Stimulated activated naive CD8-positive, alpha-beta T cell treated with anti-CD3 and anti-CD28 coated beads, Interleukin-15, amount 100 ng/mL, for 72 hours (primary cell): ENCODE data around the gene MMP21.

Experiments used
- ATAC-seq: fragments of 150-1000 bp; cut with Tn5 transposase; 2 replicates; pipeline ENCODE4 v1.10.0; 2021; ENCODE audit warnings: mild to moderate bottlenecking, moderate library complexity
- DNase-seq, 2 donors: peaks; one replicate each; pipeline ENCODE4 v3.0.0; 2021 to 2022
- H3K27ac Mint-ChIP-seq, 2 donors: one replicate each; pipeline ENCODE4 v1.8.0; 2022; ENCODE audit warnings: mild to moderate bottlenecking in 2 of 2, mixed read lengths in 2 of 2, moderate library complexity in 2 of 2
- H3K27me3 Mint-ChIP-seq: one replicate; pipeline ENCODE4 v1.8.0; 2022; ENCODE audit warnings: mixed read lengths
- H3K4me1 Mint-ChIP-seq: one replicate; pipeline ENCODE4 v1.8.0; 2022; ENCODE audit warnings: mild to moderate bottlenecking, mixed read lengths
- H3K4me3 Mint-ChIP-seq, 2 donors: one replicate each; pipeline ENCODE4 v1.8.0; 2022; ENCODE audit warnings: mild to moderate bottlenecking in 2 of 2, mixed read lengths in 2 of 2, moderate library complexity in 1 of 2
- H3K9me3 Mint-ChIP-seq, 2 donors: one replicate each; pipeline ENCODE4 v1.8.0; 2022; ENCODE audit warnings: mixed read lengths in 2 of 2

The MMP21 gene, protein sequence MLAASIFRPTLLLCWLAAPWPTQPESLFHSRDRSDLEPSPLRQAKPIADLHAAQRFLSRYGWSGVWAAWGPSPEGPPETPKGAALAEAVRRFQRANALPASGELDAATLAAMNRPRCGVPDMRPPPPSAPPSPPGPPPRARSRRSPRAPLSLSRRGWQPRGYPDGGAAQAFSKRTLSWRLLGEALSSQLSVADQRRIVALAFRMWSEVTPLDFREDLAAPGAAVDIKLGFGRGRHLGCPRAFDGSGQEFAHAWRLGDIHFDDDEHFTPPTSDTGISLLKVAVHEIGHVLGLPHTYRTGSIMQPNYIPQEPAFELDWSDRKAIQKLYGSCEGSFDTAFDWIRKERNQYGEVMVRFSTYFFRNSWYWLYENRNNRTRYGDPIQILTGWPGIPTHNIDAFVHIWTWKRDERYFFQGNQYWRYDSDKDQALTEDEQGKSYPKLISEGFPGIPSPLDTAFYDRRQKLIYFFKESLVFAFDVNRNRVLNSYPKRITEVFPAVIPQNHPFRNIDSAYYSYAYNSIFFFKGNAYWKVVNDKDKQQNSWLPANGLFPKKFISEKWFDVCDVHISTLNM

DNA sequence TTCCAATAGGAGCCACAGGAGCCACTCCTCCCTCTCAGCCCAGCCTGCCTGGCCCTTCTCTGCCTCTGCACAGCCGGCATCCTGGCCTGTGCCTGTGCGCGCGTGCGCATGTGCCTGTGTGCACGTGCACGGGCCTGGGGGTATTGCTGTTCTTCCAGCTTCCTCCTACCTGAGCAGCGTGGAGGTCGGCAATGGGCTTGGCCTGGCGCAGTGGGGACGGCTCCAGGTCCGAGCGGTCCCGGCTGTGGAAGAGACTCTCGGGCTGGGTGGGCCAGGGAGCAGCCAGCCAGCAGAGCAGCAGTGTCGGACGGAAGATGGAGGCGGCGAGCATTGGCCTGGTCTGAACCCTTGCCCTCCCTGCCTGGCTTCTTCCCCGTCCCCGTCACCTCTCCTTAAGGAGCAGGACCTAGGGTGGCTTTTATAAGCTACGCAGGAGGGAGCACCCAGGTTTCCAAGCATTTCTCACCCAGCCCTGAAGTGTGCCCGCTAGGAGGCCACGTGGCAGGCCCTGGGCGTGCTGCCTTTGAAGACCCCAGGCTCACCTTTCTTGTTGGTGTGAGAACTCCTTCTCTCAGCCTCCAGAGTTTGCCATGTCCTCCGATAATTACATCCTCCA lies at the start of gene MMP21:
TSS of gene MMP21 (minus strand) at position 331 of the 616 bp plus-strand sequence. CDS start at position 331, 0 bp downstream.
- Mint-ChIP-seq H3K9me3 (no peaks in the 10 kb centered on the region), H3K4me3 (no peak within 1 kb of the TSS), H3K4me1 (no peaks in the 10 kb centered on the region), H3K27me3 (peaks cover 11% of the 10 kb centered on the region), H3K27ac (peak within 1 kb of the TSS in 1 of 2 donors; percentile 84)
- DNase-seq (no peak), ATAC-seq (no peak)

DNA sequence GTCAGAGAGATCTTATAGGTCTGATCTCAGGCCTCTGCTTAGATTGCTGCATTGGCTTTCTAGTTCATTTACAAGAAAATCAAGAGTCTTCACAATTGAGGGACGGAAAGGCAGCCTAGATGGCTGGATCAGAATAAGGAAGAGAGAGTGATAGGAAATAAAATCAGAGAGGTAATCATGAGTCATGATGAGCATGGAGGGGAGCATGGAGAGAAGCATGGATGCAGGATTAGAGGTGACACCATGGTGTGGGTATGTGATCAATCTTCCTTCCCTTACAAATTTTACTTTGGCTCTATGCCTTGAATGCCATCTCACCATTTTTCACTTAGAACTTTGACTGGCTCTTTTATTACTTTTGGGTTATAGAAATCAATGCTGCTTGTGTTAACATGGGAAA lies 49.1 kb upstream of the MMP21 start:
- Mint-ChIP-seq H3K4me3 (no peak overlapping the region), H3K4me1 (peaks cover 52% of the 10 kb centered on the region), H3K9me3 (no peaks in the 10 kb centered on the region), H3K27ac (no peak overlapping the region), H3K27me3 (no peaks in the 10 kb centered on the region)
- ATAC-seq (no peak), DNase-seq (no peak)

- peaks cover 46% of the 10 kb centered on the region for H3K4me1 Mint-ChIP-seq
- H3K4me3 Mint-ChIP-seq, result no peak overlapping the region
- H3K27me3 Mint-ChIP-seq, result no peaks in the 10 kb centered on the region
- DNase-seq, result peak in 1 of 2 donors; percentile 13
- no peaks in the 10 kb centered on the region for H3K9me3 Mint-ChIP-seq
- no peak overlapping the region for H3K27ac Mint-ChIP-seq
- peak; percentile 2 for ATAC-seq
Measured at GRCh38 chr10:125823663-125824251, 48.1 kb upstream of the MMP21 start.

- Mint-ChIP-seq H3K4me3 (peak within 1 kb of the TSS in 1 of 2 donors; percentile 79), H3K4me1 (peaks cover 41% of the 10 kb centered on the region), H3K9me3 (no peaks in the 10 kb centered on the region), H3K27me3 (no peaks in the 10 kb centered on the region), H3K27ac (peak within 1 kb of the TSS; percentile 16 to 87)
- ATAC-seq (peak; percentile 88), DNase-seq (peak; percentile 91)
Measured at GRCh38 chr10:125822878-125823662, 47.4 kb upstream of the MMP21 start, which contains the start of the genes BCCIP and UROS. BCCIP (plus strand) TSS chr10:125823546; CDS start chr10:125823558, 12 bp downstream. UROS (minus strand) TSS chr10:125823258; CDS start chr10:125816499, 6,759 bp downstream.

DNA sequence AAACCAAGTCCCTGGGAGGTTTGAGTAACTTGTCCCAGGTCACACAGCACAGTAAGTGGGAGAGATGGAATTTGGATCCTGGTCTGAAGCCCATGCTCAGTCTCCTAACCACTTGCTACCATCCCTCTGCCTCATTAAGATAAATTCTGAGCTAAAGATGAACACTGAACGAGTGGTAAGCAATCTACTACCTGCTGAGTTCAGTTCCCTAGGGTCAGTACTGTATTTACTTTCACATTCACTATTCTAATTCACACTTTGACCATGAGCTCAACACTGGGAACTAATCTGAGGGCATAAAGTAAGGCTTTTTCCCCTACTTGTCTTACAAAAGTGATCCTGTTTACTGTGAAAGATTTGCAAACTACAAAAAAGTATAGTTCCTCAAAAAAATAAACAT lies 45.1 kb upstream of the MMP21 start:
- ATAC-seq (no peak), DNase-seq (no peak)
- Mint-ChIP-seq H3K4me3 (no peak overlapping the region), H3K27ac (peak overlapping the region in 1 of 2 donors; percentile 26), H3K27me3 (no peaks in the 10 kb centered on the region), H3K4me1 (peaks cover 24% of the 10 kb centered on the region), H3K9me3 (no peaks in the 10 kb centered on the region)

DNA sequence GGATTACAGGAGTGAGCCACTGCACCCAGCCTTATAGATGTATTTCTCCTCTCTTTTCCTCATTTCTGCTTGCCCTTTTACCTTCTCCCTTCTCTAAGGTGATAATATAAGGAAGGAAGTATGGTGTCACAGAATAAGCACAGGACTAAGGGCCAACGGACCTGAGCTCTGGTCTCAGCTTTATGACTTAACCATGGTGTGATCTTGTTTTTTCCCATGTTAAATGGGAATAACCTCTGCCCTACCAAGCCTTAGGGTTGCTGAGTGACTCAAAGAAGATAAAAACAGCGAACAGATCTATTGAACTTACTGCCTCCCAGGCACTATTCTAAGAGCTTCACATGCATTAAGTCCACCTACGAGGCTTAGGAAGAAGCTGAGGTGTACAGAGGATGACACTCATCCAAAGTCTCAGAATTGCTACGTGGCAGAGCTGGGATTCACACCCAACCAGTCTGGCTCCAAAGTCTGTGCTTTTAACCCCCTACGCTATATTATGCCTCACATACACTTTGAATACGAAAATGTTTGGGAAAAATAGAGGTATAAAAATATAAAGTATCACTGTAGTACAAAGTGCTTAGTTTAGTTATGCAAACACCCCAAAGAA lies 41.8 kb upstream of the MMP21 start:
- no peak for DNase-seq
- no peak overlapping the region for H3K4me3 Mint-ChIP-seq
- no peak overlapping the region for H3K27ac Mint-ChIP-seq
- no peak for ATAC-seq
- no peaks in the 10 kb centered on the region for H3K27me3 Mint-ChIP-seq
- H3K9me3 Mint-ChIP-seq, result no peaks in the 10 kb centered on the region
- peaks cover 20% of the 10 kb centered on the region for H3K4me1 Mint-ChIP-seq

DNA sequence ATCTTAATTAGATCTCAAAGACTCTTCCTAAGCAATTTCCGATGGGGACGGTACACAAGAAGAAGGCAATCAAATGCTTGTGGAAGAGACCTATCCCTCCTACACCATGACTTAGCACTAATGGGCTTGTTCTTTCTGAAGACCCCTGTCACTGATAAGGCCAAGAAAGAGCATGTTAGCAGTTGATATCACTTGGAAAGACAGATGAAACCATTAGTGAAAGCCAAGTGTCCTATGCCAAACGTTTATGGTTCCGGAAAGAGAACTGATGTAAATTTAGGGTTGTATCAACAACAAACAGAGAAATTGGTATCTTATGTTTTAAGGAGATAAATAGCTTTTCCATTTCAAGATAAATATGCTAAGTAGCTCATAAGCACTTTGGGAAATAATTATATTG lies 40.9 kb upstream of the MMP21 start:
- peaks cover 13% of the 10 kb centered on the region for H3K4me1 Mint-ChIP-seq
- ATAC-seq (no peak), DNase-seq (no peak)
- no peak overlapping the region for H3K27ac Mint-ChIP-seq
- no peaks in the 10 kb centered on the region for H3K9me3 Mint-ChIP-seq
- no peak overlapping the region for H3K4me3 Mint-ChIP-seq
- no peaks in the 10 kb centered on the region for H3K27me3 Mint-ChIP-seq

DNA sequence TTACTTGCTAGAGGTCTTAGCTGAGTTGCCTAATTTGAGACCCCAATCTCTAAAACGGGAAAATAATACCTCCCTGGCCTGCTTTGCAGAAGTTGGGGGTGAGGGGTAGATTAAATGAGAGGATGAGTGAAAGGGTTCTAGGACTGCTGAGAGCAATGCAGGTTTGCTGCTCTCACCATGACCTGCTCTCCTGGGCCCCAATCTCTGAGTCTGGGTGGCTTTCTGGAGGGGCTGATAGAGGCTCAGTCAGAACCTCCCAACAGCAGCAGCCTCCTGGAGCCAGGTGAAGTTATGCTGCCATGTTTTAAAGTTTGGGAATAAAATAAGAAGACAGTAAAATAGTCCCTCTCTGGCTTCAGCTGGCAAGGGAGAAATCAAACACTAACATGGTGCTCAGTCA lies 40.1 kb upstream of the MMP21 start:
- no peak for DNase-seq
- Mint-ChIP-seq H3K27ac (no peak overlapping the region), H3K4me3 (no peak overlapping the region), H3K27me3 (no peaks in the 10 kb centered on the region), H3K4me1 (peaks cover 5% of the 10 kb centered on the region), H3K9me3 (no peaks in the 10 kb centered on the region)
- ATAC-seq, result no peak

DNA sequence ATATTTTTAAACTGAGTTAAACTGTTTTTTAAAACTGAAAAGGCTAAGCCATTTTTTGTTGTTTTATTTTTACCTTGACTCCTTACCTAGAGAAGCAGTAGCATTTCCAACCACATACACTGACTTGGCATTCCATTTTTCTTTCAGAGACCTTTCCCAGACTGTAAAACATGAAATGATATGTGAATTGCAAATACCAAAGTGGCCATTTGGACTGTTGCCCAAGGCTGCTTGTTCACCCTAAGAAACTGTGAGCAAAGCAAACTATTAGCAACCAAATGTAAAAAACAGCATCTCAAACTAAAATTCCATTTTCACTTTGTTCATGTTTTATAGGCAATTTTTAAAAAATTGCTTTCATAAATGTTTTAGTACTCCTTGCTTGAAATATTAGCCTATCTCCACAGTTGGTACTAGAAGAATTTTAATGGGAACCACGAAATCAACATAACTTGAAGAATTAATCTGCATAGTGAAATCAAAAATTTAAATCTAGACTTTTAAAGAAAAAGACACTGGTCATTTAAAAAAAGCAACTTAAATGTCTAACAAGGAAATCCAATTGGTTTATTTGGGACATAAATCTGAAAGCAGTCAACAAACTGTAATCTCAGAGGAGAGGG lies 36.6 kb upstream of the MMP21 start:
- no peaks in the 10 kb centered on the region for H3K4me1 Mint-ChIP-seq
- H3K27ac Mint-ChIP-seq, result no peak overlapping the region
- no peaks in the 10 kb centered on the region for H3K27me3 Mint-ChIP-seq
- no peak for DNase-seq
- no peaks in the 10 kb centered on the region for H3K9me3 Mint-ChIP-seq
- no peak overlapping the region for H3K4me3 Mint-ChIP-seq
- no peak for ATAC-seq

DNA sequence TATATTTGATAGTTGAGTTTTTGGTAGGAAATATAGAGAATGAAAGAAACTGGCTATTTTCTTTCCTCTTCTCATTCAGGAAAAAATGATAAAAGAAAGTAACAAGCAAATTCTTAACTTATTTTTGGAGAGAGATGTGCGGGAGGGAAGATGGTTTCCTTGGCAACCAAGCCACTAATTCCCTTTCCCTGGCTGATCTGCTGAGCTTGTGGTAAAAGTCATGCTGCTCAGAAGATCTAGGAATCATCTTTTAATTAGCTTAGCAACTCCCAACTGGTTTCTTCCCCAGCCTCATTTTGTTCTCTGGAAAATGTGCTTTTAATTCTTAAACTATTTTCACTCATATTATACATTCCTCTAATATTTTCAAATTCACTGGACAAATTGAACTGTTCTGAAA lies 35.6 kb upstream of the MMP21 start:
- Mint-ChIP-seq H3K4me1 (no peaks in the 10 kb centered on the region), H3K27me3 (no peaks in the 10 kb centered on the region), H3K27ac (no peak overlapping the region), H3K4me3 (no peak overlapping the region), H3K9me3 (no peaks in the 10 kb centered on the region)
- DNase-seq (no peak), ATAC-seq (no peak)

DNA sequence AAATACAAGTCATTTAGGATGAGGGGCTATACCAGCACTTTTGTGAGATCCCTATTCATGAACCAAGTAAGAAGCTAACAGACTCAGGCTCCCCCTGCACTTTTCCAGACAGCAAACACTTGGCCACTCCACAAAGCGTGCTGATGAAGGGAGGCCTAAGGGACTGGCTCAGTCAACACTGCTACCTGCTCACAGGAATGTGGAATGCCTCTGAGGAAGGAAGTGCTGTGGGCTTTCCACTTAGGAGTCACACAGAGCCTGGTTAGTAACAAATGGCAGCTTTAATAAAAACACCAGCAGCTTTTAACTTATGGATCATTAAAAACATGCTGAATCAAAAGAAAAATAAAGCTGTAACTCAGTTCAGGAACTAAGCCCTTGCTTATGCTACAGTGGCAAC lies 32.4 kb upstream of the MMP21 start:
- DNase-seq (no peak), ATAC-seq (no peak)
- no peaks in the 10 kb centered on the region for H3K9me3 Mint-ChIP-seq
- H3K4me1 Mint-ChIP-seq, result peaks cover 1% of the 10 kb centered on the region
- H3K4me3 Mint-ChIP-seq, result no peak overlapping the region
- no peaks in the 10 kb centered on the region for H3K27me3 Mint-ChIP-seq
- H3K27ac Mint-ChIP-seq, result no peak overlapping the region

DNA sequence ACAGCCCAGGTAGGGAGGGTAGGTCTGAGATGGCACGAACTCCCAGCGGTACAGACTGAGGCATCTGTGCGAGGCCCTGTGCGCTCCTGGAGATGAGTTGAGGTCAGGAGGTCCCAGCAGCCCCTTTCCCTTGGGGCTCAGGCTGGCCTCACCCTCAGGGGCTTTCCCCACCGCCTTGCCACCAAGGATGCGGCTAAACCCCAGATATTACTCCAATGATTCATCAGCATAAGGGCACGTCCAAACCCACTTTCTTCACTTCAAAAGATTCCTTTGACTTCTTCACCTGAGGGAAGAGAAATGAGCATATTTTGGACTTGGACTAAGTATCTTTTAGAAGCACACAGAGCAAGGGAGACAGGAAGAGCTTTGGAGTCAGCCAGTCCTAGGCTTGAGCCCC lies 27.1 kb upstream of the MMP21 start:
- peaks cover 6% of the 10 kb centered on the region for H3K4me1 Mint-ChIP-seq
- H3K4me3 Mint-ChIP-seq, result no peak overlapping the region
- DNase-seq (no peak), ATAC-seq (no peak)
- no peaks in the 10 kb centered on the region for H3K9me3 Mint-ChIP-seq
- no peak overlapping the region for H3K27ac Mint-ChIP-seq
- H3K27me3 Mint-ChIP-seq, result no peaks in the 10 kb centered on the region

- Mint-ChIP-seq H3K27ac (peak overlapping the region in 1 of 2 donors; percentile 12), H3K4me3 (no peak overlapping the region), H3K27me3 (no peaks in the 10 kb centered on the region), H3K9me3 (no peaks in the 10 kb centered on the region), H3K4me1 (peaks cover 6% of the 10 kb centered on the region)
- DNase-seq (no peak), ATAC-seq (no peak)
Measured at GRCh38 chr10:125802131-125802530, 26.5 kb upstream of the MMP21 start.

DNA sequence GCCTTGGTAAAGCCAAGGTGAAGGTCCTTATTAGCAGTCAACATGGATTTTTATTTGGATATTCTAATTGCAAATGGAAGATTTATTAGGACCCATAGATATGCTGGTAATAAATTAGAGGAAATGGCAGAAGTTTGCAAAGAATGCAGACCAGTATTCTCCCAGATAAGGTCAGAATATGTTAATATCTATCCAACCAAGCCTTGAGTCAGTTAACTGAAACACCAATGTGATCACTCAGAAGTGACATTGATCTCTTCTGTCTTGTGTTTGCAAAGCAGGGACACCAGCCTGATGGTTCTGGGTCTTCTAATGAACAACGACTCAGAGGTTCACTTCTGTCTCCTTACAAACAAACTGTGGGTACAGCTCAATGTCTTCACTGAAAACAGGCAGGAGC lies 26.0 kb upstream of the MMP21 start:
- no peak for DNase-seq
- Mint-ChIP-seq H3K9me3 (no peaks in the 10 kb centered on the region), H3K4me3 (no peak overlapping the region), H3K27ac (no peak overlapping the region), H3K27me3 (no peaks in the 10 kb centered on the region), H3K4me1 (peaks cover 6% of the 10 kb centered on the region)
- ATAC-seq, result no peak
